OCI-LY1 (cell line): ENCODE results near the gene EML6.

Experiments
- H2AFZ ChIP-seq: fragments of 200-600 bp; sonication (generic), shearing (Covaris generic); 2 replicates; pipeline ENCODE4 v1.6.0; 2014; ENCODE audit warnings: antibody characterized with exemption, mild to moderate bottlenecking, low read length
- H3F3A ChIP-seq: fragments of 200-600 bp; sonication (generic), shearing (Covaris generic); 2 replicates; pipeline ENCODE4 v1.6.0; 2014; ENCODE audit warnings: mild to moderate bottlenecking, antibody characterized with exemption, low read length, moderate library complexity; ENCODE audit not compliant: insufficient read depth
- H3K27ac ChIP-seq: fragments of 200-600 bp; sonication (generic); 2 replicates; pipeline ENCODE4 v1.5.1; 2014; ENCODE audit warnings: low read length, mixed run types, mild to moderate bottlenecking, low read depth; ENCODE audit not compliant: poor library complexity, severe bottlenecking
- H3K27me3 ChIP-seq: fragments of 200-600 bp; sonication (generic); 2 replicates; pipeline ENCODE4 v1.6.0; 2014; ENCODE audit warnings: antibody characterized with exemption, mild to moderate bottlenecking, low read length, moderate library complexity; ENCODE audit not compliant: insufficient read depth
- H3K36me3 ChIP-seq: fragments of 200-600 bp; sonication (generic); 2 replicates; pipeline ENCODE4 v1.6.1; 2014; ENCODE audit warnings: mild to moderate bottlenecking, antibody characterized with exemption, low read length, moderate library complexity, mixed read lengths; ENCODE audit not compliant: insufficient read depth
- H3K4me1 ChIP-seq: fragments of 200-600 bp; sonication (generic); 2 replicates; pipeline ENCODE4 v1.5.1; 2014; ENCODE audit warnings: mild to moderate bottlenecking, low read length, moderate library complexity; ENCODE audit not compliant: insufficient read depth, severe bottlenecking
- H3K4me2 ChIP-seq: fragments of 200-600 bp; sonication (generic), shearing (Covaris generic); 2 replicates; pipeline ENCODE4 v1.6.1; 2014; ENCODE audit warnings: low read length
- H3K4me3 ChIP-seq: fragments of 200-600 bp; sonication (generic); 2 replicates; pipeline ENCODE4 v1.5.1; 2014; ENCODE audit warnings: low read length, low read depth, mild to moderate bottlenecking, mixed read lengths; ENCODE audit not compliant: poor library complexity, severe bottlenecking
- H3K79me2 ChIP-seq: fragments of 200-600 bp; shearing (Covaris generic); 2 replicates; pipeline ENCODE4 v1.6.1; 2016; ENCODE audit warnings: mixed run types, low read length, mixed read lengths; ENCODE audit not compliant: insufficient read depth
- H3K9ac ChIP-seq: fragments of 200-600 bp; sonication (generic), shearing (Covaris generic); 2 replicates; pipeline ENCODE4 v1.6.1; 2014; ENCODE audit warnings: mild to moderate bottlenecking, low read length, mixed read lengths
- H3K9me2 ChIP-seq: fragments of 200-600 bp; sonication (generic), shearing (Covaris generic); 2 replicates; pipeline ENCODE4 v1.6.1; 2014; ENCODE audit warnings: low read depth, mild to moderate bottlenecking, low read length, mixed read lengths
- H3K9me3 ChIP-seq: fragments of 200-600 bp; shearing (Covaris generic); 2 replicates; pipeline ENCODE4 v1.6.1; 2014; ENCODE audit warnings: low read length, mixed read lengths
- H4K20me1 ChIP-seq: fragments of 200-600 bp; sonication (generic), shearing (Covaris generic); 2 replicates; pipeline ENCODE4 v1.6.0; 2016; ENCODE audit warnings: mild to moderate bottlenecking, low read length; ENCODE audit not compliant: insufficient read depth
- CTCF ChIP-seq: fragments of 200-600 bp; sonication (generic), shearing (Covaris generic); IDR thresholded peaks from 2 replicates; pipeline ENCODE4 v1.5.1; 2017; ENCODE audit warnings: mild to moderate bottlenecking, antibody characterized with exemption, low read length, moderate library complexity, mixed read lengths
- EZH2 ChIP-seq: fragments of 200-600 bp; sonication (generic), shearing (Covaris generic); IDR thresholded peaks from 2 replicates; pipeline ENCODE4 v1.8.0; 2017; ENCODE audit warnings: borderline replicate concordance, mixed run types, mild to moderate bottlenecking, antibody characterized with exemption, low read length, moderate library complexity, mixed read lengths

EML6 gene

DNA sequence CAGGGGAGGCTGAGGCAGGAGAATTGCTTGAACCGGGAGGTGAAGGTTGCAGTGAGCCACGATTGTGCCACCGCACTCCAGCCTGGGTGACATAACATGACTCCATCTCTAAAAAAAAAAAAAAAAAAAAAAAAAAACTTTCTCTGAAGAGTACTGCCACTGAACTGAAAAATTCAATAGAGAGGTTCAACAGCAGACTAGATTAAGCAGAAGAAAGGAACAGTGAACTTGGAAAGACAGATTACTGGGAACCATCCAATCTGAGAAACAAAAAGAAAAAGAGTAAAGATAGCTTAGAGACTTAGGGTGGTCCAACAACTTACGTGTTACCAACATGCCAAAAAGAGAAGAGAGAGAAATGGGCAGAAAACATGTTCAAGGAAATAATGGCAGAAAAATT is 138.8 kb downstream of the EML6 start:
- Histone ChIP-seq H3K4me1 (peaks cover 22% of the 10 kb centered on the region), H3K36me3 (peaks cover 95% of the 10 kb centered on the region), H3K4me2 (no peak overlapping the region), H3K27me3 (no peaks in the 10 kb centered on the region), H2AFZ (no peak overlapping the region), H3K9me3 (no peaks in the 10 kb centered on the region), H3K79me2 (no peaks in the 10 kb centered on the region), H3K27ac (no peak overlapping the region), H4K20me1 (no peaks in the 10 kb centered on the region), H3K9ac (no peak overlapping the region), H3F3A (no peaks in the 10 kb centered on the region), H3K4me3 (no peak overlapping the region), H3K9me2 (no peaks in the 10 kb centered on the region)
- TF ChIP-seq CTCF (no peak), EZH2 (no peak)

- TF ChIP-seq EZH2 (no peak), CTCF (no peak)
- no peaks in the 10 kb centered on the region for H3K9me3 ChIP-seq
- no peak overlapping the region for H3K9ac ChIP-seq
- no peaks in the 10 kb centered on the region for H3K9me2 ChIP-seq
- peaks cover 22% of the 10 kb centered on the region for H3K4me1 ChIP-seq
- no peaks in the 10 kb centered on the region for H3F3A ChIP-seq
- no peaks in the 10 kb centered on the region for H3K79me2 ChIP-seq
- no peaks in the 10 kb centered on the region for H4K20me1 ChIP-seq
- H3K27ac ChIP-seq, result no peak overlapping the region
- no peak overlapping the region for H3K4me3 ChIP-seq
- no peak overlapping the region for H3K4me2 ChIP-seq
- peaks cover 95% of the 10 kb centered on the region for H3K36me3 ChIP-seq
- H3K27me3 ChIP-seq, result no peaks in the 10 kb centered on the region
- H2AFZ ChIP-seq, result no peak overlapping the region
Measured at GRCh38 chr2:54862742-54863141, 139.3 kb downstream of the EML6 start.

DNA sequence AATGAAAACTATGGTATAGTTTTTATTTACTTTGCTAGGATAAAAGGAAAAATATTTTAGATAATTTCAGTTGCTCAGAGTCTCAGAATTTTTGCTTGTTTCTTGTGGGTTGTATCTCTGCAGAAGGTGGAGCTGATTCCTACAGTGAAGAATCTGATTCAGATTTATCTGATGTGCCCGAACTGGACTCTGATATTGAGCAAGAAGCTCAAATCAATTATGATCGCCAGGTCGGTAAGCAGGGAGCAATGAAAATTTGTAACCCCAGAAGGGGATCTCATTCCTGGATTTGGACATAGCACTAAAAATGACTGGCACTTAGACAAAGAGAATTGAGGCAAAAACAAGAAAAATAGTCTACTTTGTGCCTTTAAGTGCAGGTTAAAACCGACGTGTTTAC is 140.2 kb downstream of the EML6 start:
- no peak for TF ChIP-seq CTCF
- no peak for TF ChIP-seq EZH2
- Histone ChIP-seq H3K79me2 (no peaks in the 10 kb centered on the region), H3K4me2 (no peak overlapping the region), H3K4me1 (peaks cover 22% of the 10 kb centered on the region), H3K4me3 (no peak overlapping the region), H3K9ac (no peak overlapping the region), H3K27me3 (no peaks in the 10 kb centered on the region), H3F3A (no peaks in the 10 kb centered on the region), H2AFZ (no peak overlapping the region), H3K36me3 (peaks cover 95% of the 10 kb centered on the region), H3K9me3 (no peaks in the 10 kb centered on the region), H4K20me1 (no peaks in the 10 kb centered on the region), H3K27ac (no peak overlapping the region), H3K9me2 (no peaks in the 10 kb centered on the region)
